GM12873 (cell line): ENCODE measurements around the gene DCTN2.

Experiments used
- CTCF ChIP-seq: IDR thresholded peaks from 2 replicates; pipeline ENCODE4 v1.5.1; 2012; ENCODE audit warnings: low read depth, mild to moderate bottlenecking, moderate library complexity, low read length, control low read depth; ENCODE audit not compliant: insufficient read depth; ENCODE audit errors: missing control alignments

DCTN2 gene

GRCh38 chr12:57528176-57528575 lies 18.8 kb downstream of the DCTN2 start:
- no peak for TF ChIP-seq CTCF

- no peak for TF ChIP-seq CTCF
Measured at GRCh38 chr12:57527184-57527583, 19.8 kb downstream of the DCTN2 start.

DNA sequence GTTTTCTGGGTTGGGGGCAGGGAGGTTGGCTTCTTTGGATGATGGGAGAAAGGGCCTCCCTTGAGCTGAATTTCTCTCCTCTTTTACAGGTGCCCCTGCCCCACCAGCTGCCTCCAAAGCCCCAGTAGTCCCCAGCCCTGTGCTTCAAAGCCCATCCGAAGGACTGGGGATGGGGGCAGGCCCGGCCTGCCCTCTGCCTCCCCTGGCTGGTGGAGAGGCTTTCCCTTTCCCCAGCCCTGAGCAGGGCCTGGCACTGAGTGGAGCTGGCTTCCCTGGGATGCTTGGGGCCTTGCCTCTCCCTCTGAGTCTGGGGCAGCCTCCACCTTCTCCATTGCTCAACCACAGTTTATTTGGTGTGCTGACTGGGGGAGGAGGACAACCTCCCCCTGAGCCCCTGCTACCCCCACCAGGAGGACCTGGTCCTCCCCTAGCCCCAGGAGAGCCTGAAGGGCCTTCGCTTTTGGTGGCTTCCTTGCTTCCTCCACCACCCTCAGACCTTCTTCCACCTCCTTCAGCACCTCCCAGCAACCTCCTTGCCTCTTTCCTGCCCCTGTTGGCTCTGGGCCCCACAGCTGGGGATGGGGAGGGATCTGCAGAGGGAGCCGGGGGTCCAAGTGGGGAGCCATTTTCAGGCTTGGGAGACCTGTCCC lies 20.4 kb downstream of the DCTN2 start:
- TF ChIP-seq CTCF = no peak

- TF ChIP-seq CTCF = no peak
Measured at GRCh38 chr12:57525615-57526383, 21.2 kb downstream of the DCTN2 start.

DNA sequence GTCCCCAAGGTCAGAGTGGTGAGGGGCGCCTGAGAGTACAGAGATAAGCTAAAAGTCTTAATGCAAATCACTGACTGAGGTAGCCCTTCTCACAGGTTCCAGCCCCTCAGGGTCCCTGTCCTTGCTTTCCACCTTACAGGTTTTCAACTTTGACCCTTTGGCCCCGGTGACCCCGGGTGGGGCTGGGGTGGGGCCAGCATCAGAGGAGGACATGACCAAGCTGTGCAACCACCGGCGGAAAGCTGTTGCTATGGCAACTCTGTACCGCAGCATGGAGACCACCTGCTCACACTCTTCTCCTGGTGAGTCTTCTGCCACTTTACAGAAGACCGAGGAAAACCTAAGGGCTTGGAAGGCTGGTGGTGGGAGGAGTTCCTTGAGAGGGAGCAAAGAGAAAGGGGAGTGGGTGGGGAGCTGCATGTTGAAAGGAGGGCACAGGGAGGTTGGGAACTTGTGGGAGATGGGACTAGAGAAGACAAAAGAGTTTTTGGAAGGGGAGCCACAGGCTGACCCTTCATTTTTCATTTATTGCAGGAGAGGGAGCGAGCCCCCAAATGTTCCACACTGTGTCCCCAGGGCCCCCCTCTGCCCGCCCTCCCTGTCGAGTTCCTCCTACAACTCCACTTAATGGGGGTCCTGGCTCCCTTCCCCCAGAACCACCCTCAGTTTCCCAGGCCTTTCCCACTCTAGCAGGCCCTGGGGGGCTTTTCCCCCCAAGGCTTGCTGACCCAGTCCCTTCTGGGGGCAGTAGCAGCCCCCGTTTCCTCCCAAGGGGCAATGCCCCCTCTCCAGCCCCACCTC lies 22.0 kb downstream of the DCTN2 start:
- TF ChIP-seq CTCF = no peak

DNA sequence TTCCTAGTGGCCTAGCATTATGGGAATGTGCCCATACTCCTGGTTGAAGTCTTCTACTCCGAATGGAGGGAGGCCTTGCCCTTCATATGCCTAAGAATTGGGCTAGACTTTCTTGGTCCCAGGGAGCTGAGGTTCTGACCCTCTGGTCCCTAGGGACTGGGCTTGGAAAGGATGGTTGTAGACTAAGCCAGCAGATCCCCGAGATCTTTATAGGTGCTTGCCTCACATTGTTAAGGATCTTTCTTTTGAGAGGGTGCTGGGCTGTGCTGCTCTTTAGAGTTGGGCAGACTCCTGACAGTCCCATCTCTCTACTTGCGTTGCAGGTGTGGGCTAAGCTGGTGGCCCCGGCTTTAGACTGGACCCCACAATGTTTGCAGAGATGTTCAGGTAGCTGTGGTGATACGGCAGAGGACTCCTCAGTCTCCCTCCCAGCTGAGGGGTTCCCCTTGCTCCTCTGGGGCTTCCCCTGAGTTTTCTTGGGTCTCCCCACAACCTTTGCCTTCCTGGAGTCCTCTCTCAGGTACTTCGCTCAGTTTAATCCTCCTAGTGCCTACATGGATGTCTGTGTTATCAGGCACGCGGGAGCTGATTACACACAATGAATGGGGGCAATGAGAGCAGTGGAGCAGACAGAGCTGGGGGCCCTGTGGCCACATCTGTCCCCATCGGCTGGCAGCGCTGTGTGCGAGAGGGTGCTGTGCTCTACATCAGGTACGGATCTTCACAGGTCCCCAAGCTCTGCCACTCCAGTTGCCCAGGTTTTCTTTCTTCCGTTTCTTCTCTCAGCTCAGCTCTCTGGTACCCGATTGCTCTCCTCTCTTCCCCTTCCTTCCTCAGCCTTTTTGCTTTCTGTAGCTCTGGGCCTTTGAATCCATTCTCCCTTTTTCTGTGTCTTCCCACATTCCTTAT lies 23.0 kb downstream of the DCTN2 start:
- no peak for TF ChIP-seq CTCF
